ENCODE data around the gene DENND2D.

The DENND2D gene

GRCh38 chr1:111175349-111175748, 25.1 kb downstream of the DENND2D start:
- no peak for TF ChIP-seq CTCF (conservative IDR thresholded peaks at IDR 0.05; ENCODE audit: low read depth, low read length)
- DNase-seq (ENCODE audit: low read depth) = no peak
- no peak overlapping the region for H3K4me3 ChIP-seq (ENCODE audit: low read depth, low read length)

DNA sequence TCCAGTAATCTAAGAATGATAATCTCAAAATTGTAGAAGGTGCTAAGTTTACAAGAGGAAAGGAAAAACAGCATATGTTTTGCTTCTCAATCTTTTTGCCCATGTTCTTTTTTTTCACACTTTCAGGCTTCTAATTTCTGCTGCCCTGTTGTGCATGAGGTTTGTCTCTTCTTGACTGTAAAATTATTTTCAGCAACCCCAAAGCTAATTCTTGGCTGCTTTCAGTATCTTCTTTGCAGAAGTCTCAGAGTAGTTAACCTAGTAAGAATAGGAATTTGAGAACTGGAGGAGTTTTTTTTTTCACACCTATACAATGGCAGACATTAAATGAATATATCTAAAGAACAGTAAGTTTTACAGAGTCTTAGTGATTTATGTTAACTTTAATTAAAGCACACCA, 26.4 kb downstream of the DENND2D start:
- no peak for DNase-seq (ENCODE audit: low read depth)
- no peak for TF ChIP-seq CTCF (conservative IDR thresholded peaks at IDR 0.05; ENCODE audit: low read depth, low read length)
- no peak overlapping the region for H3K4me3 ChIP-seq (ENCODE audit: low read depth, low read length)

- H3K4me3 ChIP-seq (ENCODE audit: low read depth, low read length) = no peak overlapping the region
- no peak for DNase-seq (ENCODE audit: low read depth)
- TF ChIP-seq CTCF (conservative IDR thresholded peaks at IDR 0.05; ENCODE audit: low read depth, low read length) = no peak
Measured at GRCh38 chr1:111172463-111172862, 28.0 kb downstream of the DENND2D start.

GRCh38 chr1:111164151-111164550, 36.3 kb downstream of the DENND2D start:
- no peak for TF ChIP-seq CTCF (conservative IDR thresholded peaks at IDR 0.05; ENCODE audit: low read depth, low read length)
- DNase-seq (ENCODE audit: low read depth) = no peak

DNA sequence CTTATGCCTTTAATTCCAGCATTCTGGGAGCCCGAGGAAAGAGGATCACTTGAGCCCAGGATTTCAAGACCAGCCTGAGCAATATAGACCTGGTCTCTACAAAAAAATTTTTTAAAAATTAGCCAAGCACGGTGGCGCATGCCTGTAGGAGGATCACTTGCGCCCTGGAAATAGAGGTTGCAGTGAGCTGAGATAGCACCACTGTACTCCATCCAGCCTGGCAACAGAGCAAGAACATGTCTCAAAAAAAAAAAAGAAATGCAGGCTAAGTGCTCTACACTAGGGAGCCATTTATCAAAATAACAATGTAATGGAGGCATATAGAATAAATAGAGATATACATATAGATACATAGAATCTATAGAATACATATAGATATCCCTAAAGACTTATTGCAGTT, 37.1 kb downstream of the DENND2D start:
- DNase-seq (ENCODE audit: low read depth) = no peak
- H3K4me3 ChIP-seq (ENCODE audit: low read depth, low read length) = no peak overlapping the region
- no peak for TF ChIP-seq CTCF (conservative IDR thresholded peaks at IDR 0.05; ENCODE audit: low read depth, low read length)

More at GRCh38 chr1:111164151-111164550, 36.3 kb downstream of the DENND2D start:
- no peak overlapping the region for H3K4me3 ChIP-seq (ENCODE audit: low read depth, low read length)

DNA sequence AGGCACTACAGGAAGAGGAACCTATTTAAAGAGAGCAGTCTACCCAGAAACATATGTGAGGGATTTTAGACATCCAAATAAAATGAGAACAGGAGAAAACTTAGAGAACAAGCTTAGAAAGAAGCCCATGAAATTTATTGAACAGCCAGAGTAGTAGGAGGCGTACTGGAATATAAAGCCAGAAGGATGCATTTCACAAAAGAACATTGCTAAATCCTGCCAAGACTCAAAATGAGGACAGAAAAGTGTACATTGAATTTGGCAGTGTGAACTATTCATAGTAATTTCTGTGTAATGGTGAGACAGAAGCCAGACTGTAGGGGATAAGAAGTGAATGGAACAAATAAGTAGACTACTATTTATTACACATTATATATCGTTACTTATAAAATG, 38.0 kb downstream of the DENND2D start:
- no peak overlapping the region for H3K4me3 ChIP-seq (ENCODE audit: low read depth, low read length)
- TF ChIP-seq CTCF (conservative IDR thresholded peaks at IDR 0.05; ENCODE audit: low read depth, low read length) = no peak
- no peak for DNase-seq (ENCODE audit: low read depth)

GRCh38 chr1:111161843-111162487, 38.5 kb downstream of the DENND2D start:
- no peak for TF ChIP-seq CTCF (conservative IDR thresholded peaks at IDR 0.05; ENCODE audit: low read depth, low read length)
- peak; percentile 22 for DNase-seq (ENCODE audit: low read depth)
- H3K4me3 ChIP-seq (ENCODE audit: low read depth, low read length) = no peak overlapping the region

Data from choroid plexus epithelial cell (primary cell).